Thyroid gland (tissue), 4 donors: Measurements from ENCODE around the gene SLC2A4. TPM values are rescaled to one million over a fixed set of nuclear protein-coding genes. Genes with fewer than 3 reads are reported as not detected.

Experiments
- DNase-seq, 2 donors: peaks; one replicate each; pipeline ENCODE4 v3.0.0-alpha.2; 2019
- H3K27ac ChIP-seq, 3 donors: fragments of 200-600 bp; sonication (generic); 1 replicate in 2 of 3; 2 replicates in 1 of 3; pipeline ENCODE4 v1.5.1; 2016 to 2019; ENCODE audit warnings: mild to moderate bottlenecking in 1 of 3, moderate library complexity in 1 of 3
- H3K27me3 ChIP-seq: fragments of 200-600 bp; sonication (generic); one replicate; pipeline ENCODE4 v1.5.1; 2019
- H3K36me3 ChIP-seq, 2 donors: fragments of 200-600 bp; sonication (generic); one replicate each; pipeline ENCODE4 v1.5.1; 2016 to 2019
- H3K4me1 ChIP-seq, 2 donors: fragments of 200-600 bp; sonication (generic); one replicate each; pipeline ENCODE4 v1.5.1; 2017 to 2019
- H3K4me3 ChIP-seq, 3 donors: fragments of 200-600 bp; sonication (generic); replicated peaks in 1 of 3; 1 replicate in 2 of 3; 2 replicates in 1 of 3; pipeline ENCODE4 v1.5.1; 2016; ENCODE audit warnings: mild to moderate bottlenecking in 1 of 3
- H3K9me3 ChIP-seq: fragments of 200-600 bp; sonication (generic); one replicate; pipeline ENCODE4 v1.5.1; 2017
- POLR2A ChIP-seq, 2 donors: fragments of 450-650 bp; IDR thresholded peaks; one replicate each; pipeline ENCODE4 v1.6.1; 2017; ENCODE audit warnings: antibody characterized with exemption in 2 of 2, mild to moderate bottlenecking in 2 of 2, moderate library complexity in 1 of 2
- WGBS, 2 donors: methylation state at CpG; one replicate each; pipeline ENCODE4 v1.1.5; 2017; 5-methylcytosine and 5-hydroxymethylcytosine counted together
- intact Hi-C: fragments of 100-400 bp; cut with DNase I; formaldehyde crosslinking; loops from one replicate; pipeline ENCODE4 v1.15.1; 2023
- total RNA-seq, 4 donors: library from RNA; depleted of rRNA; stranded (reverse); fragments of >200 nt; gene quantifications; one replicate each; pipeline ENCODE4 v1.2.3, GENCODE V29; 2016
- TF ChIP-seq, protein P1 (sequence below), 6 experiments: fragments of 200-600 bp in 3 of 6; fragments of 450-650 bp in 3 of 6; sonication (generic) in 3 of 6; IDR thresholded peaks; one replicate each; pipeline ENCODE4 v1.5.1; 2016 to 2019; ENCODE audit warnings: antibody characterized with exemption in 6 of 6, mild to moderate bottlenecking in 2 of 6, inconsistent platforms in 1 of 6, moderate library complexity in 1 of 6

The SLC2A4 gene
- total RNA-seq, 4 donors from 2014 or later = 2.5 to 14.6 (median 3.9) TPM

DNA sequence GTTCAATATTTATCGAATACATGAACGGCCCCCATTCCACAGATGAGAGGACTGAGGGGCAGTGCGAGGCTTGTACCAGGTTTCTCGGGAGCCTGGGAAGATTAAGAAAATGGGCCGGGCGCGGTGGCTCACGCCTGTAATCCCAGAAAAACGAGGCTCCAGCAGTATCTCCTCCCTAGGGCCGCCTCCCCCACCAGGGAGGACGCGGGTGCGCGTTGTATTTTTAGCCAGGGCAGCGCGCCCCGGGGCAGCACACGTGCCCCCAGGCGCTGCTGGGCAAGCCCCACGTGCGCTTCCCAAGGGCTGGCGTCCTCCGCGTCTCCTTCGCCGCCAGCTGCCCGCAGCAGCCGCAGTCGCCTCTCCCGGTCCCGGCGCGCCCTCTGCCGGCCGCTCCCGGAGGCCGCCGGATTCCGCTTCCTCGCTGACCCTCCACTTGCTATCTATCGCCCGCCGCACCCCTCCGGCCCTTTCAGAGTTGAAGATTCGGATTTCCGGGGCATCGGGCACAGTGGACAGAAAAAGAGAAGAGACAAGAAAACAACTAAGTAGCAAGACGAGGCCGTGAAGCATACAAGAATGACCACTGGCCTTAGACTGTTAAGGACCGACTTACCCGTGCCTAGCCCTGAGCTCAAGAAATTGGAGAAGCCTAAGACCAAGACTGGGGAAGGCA is 14.8 kb downstream of the SLC2A4 start:
- WGBS, 2 donors = 6 to 9% methylated on average over 31 to 40 of the region's 51 CpGs
- DNase-seq = peak; percentile 85
- no peaks in the 10 kb centered on the region for H3K27me3 ChIP-seq
- no peaks in the 10 kb centered on the region for H3K9me3 ChIP-seq
- H3K36me3 ChIP-seq = no peaks in the 10 kb centered on the region
- TF ChIP-seq, protein P1, sequence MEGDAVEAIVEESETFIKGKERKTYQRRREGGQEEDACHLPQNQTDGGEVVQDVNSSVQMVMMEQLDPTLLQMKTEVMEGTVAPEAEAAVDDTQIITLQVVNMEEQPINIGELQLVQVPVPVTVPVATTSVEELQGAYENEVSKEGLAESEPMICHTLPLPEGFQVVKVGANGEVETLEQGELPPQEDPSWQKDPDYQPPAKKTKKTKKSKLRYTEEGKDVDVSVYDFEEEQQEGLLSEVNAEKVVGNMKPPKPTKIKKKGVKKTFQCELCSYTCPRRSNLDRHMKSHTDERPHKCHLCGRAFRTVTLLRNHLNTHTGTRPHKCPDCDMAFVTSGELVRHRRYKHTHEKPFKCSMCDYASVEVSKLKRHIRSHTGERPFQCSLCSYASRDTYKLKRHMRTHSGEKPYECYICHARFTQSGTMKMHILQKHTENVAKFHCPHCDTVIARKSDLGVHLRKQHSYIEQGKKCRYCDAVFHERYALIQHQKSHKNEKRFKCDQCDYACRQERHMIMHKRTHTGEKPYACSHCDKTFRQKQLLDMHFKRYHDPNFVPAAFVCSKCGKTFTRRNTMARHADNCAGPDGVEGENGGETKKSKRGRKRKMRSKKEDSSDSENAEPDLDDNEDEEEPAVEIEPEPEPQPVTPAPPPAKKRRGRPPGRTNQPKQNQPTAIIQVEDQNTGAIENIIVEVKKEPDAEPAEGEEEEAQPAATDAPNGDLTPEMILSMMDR (IDR thresholded peaks at IDR 0.05) = peak; percentile 80 to 97 (median 93)
- TF ChIP-seq POLR2A (IDR thresholded peaks at IDR 0.05) = no peak
- peak overlapping the region in 1 of 3 donors; percentile 12 for H3K27ac ChIP-seq
- intact Hi-C loops = loop anchor here (2.0 to 5.0 kb wide), 2 partner anchors 16 to 254 kb away; partner anchors contain the start of genes SLC16A11 and SLC2A4
- H3K4me3 ChIP-seq = no peak overlapping the region
- H3K4me1 ChIP-seq = peaks cover 8 to 36% of the 10 kb centered on the region in 2 donors

DNA sequence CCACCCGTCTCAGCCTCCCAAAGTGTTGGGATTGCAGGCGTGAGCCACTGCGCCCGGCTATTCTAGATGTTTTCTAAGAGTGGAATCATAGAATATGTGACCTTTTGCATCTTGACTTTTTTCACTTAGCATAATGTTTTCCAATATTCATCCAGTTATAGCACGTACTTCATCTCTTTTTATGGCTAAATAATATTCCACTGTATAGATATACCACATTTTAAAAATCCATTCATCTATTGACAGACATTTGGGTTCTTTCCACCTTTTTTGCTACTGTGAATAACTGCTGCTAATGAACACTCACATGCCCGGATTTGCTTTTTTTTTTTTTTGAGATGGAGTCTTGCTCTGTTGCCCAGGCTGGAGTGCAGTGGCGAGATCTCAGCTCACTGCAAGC is 22.7 kb downstream of the SLC2A4 start:
- intact Hi-C loops = no loop called here
- Histone ChIP-seq H3K27ac (no peak overlapping the region), H3K4me3 (no peak overlapping the region), H3K36me3 (no peaks in the 10 kb centered on the region), H3K9me3 (no peaks in the 10 kb centered on the region), H3K27me3 (no peaks in the 10 kb centered on the region), H3K4me1 (peaks cover 7 to 8% of the 10 kb centered on the region in 2 donors)
- TF ChIP-seq, protein P1 (IDR thresholded peaks at IDR 0.05) = no peak
- no peak for DNase-seq
- WGBS, 2 donors = 96 to 97% methylated on average over 7 of the region's 7 CpGs

DNA sequence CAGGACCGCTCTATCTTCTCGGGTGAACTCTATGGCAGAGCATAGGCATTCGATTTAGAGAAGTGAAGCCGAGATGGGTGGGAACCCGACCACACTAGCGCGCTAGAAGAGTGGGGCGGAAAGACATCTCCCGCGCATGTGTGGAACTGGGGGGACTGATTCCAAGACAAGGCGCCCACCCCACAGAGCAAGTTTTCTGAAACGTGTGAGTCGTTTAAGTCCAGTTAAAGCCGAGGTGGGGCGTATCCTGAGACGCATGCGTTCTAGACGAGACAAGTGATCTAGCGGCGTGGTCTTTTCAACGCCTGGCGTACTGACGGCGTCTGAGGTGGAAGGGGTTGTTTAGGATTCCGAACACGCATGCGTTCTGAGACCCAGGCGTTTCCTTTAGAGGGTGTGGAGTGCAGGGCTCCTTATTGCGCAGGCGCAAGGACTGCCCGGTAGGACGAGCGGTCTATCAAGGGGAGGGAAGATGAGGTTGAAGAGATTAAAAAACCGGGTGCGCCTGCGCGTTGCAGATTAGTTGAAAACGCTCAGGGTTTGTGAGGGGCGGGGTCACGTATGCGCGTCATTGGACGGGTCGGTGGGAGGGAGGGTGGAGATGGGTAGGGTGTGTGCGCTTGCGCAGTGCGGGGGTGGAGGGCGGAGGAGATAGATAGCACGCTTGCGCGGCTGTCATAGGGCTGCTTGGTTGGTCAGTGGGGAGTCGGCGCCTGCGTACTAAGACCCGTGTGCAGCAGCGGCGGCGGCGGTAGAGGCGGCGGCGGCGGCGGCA is 25.6 kb downstream of the SLC2A4 start, which contains the start of gene EIF5A:
Gene EIF5A (plus strand): TSS at position 718 of the 775 bp plus-strand sequence. CDS start 2,008 bp downstream, outside the sequence.
- intact Hi-C loops = no loop called here
- Histone ChIP-seq H3K27me3 (no peaks in the 10 kb centered on the region), H3K4me3 (peak within 1 kb of the TSS; percentile 43 to 99 (median 89)), H3K9me3 (no peaks in the 10 kb centered on the region), H3K27ac (peak within 1 kb of the TSS; percentile 95 to 98 (median 97)), H3K4me1 (peaks cover 17 to 18% of the 10 kb centered on the region in 2 donors), H3K36me3 (peaks cover 23 to 24% of the 10 kb centered on the region in 2 donors)
- peak; percentile 99 to 100 for DNase-seq
- 0 to 1% methylated on average over 46 to 59 of the region's 64 CpGs for WGBS, 2 donors
- TF ChIP-seq, protein P1 (IDR thresholded peaks at IDR 0.05) = no peak
- TF ChIP-seq POLR2A (IDR thresholded peaks at IDR 0.05) = peak; percentile 58 to 83

DNA sequence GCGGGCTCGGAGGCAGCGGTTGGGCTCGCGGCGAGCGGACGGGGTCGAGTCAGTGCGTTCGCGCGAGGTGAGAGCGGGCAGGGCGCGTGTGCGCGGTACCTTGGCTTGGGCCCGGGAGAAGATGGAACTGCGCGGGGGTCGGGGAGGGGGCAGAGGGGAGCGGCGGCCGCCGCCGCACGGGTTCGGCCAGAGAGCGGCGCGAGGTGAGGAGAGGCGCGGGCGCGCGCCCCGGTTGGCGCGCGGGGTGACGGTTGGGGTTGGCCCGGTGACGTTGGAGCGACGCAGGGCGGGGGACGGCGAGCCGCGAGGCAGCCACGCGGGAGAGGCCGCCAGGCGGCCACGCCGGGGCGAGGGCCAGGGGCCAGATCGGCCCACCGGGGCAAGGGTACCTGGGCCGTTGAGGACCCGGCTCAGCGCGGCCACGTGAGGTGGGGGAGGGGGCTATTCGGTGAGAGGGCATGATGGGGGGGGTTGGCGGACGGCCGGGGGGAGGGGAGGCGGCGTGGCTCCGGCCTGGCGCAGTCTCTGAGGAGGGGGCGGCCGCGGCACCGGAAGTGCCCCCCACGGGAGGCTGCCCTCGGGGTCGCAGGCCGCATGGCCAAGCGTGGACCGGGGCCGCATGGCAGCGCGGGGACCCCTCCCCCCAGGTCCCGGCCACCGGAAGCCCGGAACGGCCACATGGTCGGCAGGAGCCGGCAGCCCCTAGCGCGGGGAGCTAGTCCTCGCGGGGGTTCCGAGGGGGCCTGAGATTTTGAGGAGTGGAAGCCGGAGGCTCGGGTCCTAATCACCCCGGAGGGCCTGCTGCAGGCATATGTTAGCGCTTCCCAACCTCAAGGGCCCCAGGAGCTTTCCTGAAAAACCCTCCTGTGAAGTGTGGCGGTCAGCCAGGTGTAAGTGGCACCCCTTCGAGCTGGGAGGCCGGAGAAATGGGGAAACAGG is 26.4 kb downstream of the SLC2A4 start:
- Histone ChIP-seq H3K36me3 (peaks cover 31 to 32% of the 10 kb centered on the region in 2 donors), H3K9me3 (no peaks in the 10 kb centered on the region), H3K4me1 (peaks cover 18 to 23% of the 10 kb centered on the region in 2 donors), H3K4me3 (peak overlapping the region; percentile 43 to 99 (median 89)), H3K27ac (peak overlapping the region; percentile 94 to 98 (median 97)), H3K27me3 (no peaks in the 10 kb centered on the region)
- peak in 1 of 2 donors; percentile 63 for TF ChIP-seq POLR2A (IDR thresholded peaks at IDR 0.05)
- TF ChIP-seq, protein P1 (IDR thresholded peaks at IDR 0.05) = peak in 3 of 6 experiments; percentile 5 to 14 (median 8)
- intact Hi-C loops = no loop called here
- DNase-seq = peak; percentile 43 to 56
- 0% methylated on average over 3 to 6 of the region's 104 CpGs for WGBS, 2 donors
